ENCODE measurements around the gene SRBD1.

SRBD1 gene

GRCh38 chr2:45505138-45505537 lies 105.9 kb downstream of the SRBD1 start:
- H2BK12ac ChIP-seq (ENCODE audit: low read length in 2 of 2), result no peak overlapping the region
- DNase-seq, result no peak
- H3K27me3 ChIP-seq (ENCODE audit: control insufficient read depth in 1 of 2, insufficient read depth in 1 of 2, low read length in 2 of 2), result no peaks in the 10 kb centered on the region
- no peak overlapping the region for H2BK120ac ChIP-seq (ENCODE audit: low read depth, low read length)
- H3K36me3 ChIP-seq (ENCODE audit: control insufficient read depth in 1 of 2, insufficient read depth in 2 of 2, low read depth in 1 of 2, low read length in 2 of 2), result peaks cover 0 to 5% of the 10 kb centered on the region in 2 experiments
- H3K18ac ChIP-seq (ENCODE audit: low read depth in 1 of 2, low read length in 2 of 2), result no peak overlapping the region
- no peak overlapping the region for H2AFZ ChIP-seq (ENCODE audit: low read depth, low read length)
- WGBS, result no CpG with 5 or more reads among the region's 1 CpG
- no peak overlapping the region for H4K91ac ChIP-seq (ENCODE audit: low read length)
- H2AK5ac ChIP-seq (ENCODE audit: low read length, severe bottlenecking), result no peak overlapping the region
- H3K14ac ChIP-seq (ENCODE audit: low read length in 2 of 2), result no peak overlapping the region
- H3K4me1 ChIP-seq (ENCODE audit: control insufficient read depth, insufficient read depth, low read depth, low read length), result no peaks in the 10 kb centered on the region
- H3K4me2 ChIP-seq (ENCODE audit: low read length, poor library complexity, severe bottlenecking), result no peak overlapping the region
- no peak overlapping the region for H3K23ac ChIP-seq (ENCODE audit: low read length in 2 of 2)
- H2BK5ac ChIP-seq (ENCODE audit: low read depth, low read length, poor library complexity, severe bottlenecking), result no peak overlapping the region
- peak overlapping the region; percentile 40 for H2BK15ac ChIP-seq (ENCODE audit: low read depth, poor library complexity, severe bottlenecking)
- H3K9ac ChIP-seq (ENCODE audit: low read length), result no peak overlapping the region
- no peak overlapping the region for H3K27ac ChIP-seq (ENCODE audit: low read length, poor library complexity, severe bottlenecking)
- H4K8ac ChIP-seq (ENCODE audit: low read length), result no peak overlapping the region
- no peak overlapping the region for H3K4me3 ChIP-seq (ENCODE audit: insufficient read depth in 1 of 2, low read depth in 1 of 2, low read length in 2 of 2)
- H3K9me3 ChIP-seq (ENCODE audit: control insufficient read depth, low read length), result no peaks in the 10 kb centered on the region
- no peak overlapping the region for H3K4ac ChIP-seq (ENCODE audit: low read depth in 1 of 2, low read length in 2 of 2)
- H3K79me1 ChIP-seq (replicated peaks; ENCODE audit: low read length, poor library complexity, severe bottlenecking), result peaks cover 6% of the 10 kb centered on the region

GRCh38 chr2:45498661-45499550 lies 112.2 kb downstream of the SRBD1 start:
- H2BK120ac ChIP-seq (ENCODE audit: low read depth, low read length), result no peak overlapping the region
- H3K9me3 ChIP-seq (ENCODE audit: control insufficient read depth, low read length), result no peaks in the 10 kb centered on the region

DNA sequence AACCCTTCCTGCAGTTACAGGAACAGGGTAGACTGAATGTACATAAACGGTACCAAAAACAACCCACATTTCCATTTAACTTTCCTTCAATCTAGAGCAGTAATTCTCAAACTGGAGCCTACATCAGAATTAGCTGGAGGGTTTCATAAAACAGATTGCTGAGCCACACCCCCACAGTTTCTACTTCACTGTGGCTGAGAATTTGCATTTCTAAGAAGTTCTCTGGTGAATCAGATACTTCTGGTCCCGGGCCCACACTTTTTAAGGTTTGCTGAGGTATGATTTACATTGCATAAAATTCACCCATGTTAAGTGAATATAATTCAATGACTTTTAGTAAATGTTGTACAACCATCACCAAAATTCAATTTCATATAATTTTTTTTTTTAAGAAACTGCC lies 113.7 kb downstream of the SRBD1 start:
- peaks cover 2% of the 10 kb centered on the region for H3K79me1 ChIP-seq (replicated peaks; ENCODE audit: low read length, poor library complexity, severe bottlenecking)
- peaks cover 0 to 5% of the 10 kb centered on the region in 2 experiments for H3K36me3 ChIP-seq (ENCODE audit: control insufficient read depth in 1 of 2, insufficient read depth in 2 of 2, low read depth in 1 of 2, low read length in 2 of 2)
- no peak overlapping the region for H3K4me2 ChIP-seq (ENCODE audit: low read length, poor library complexity, severe bottlenecking)
- no peaks in the 10 kb centered on the region for H3K9me3 ChIP-seq (ENCODE audit: control insufficient read depth, low read length)
- H2AFZ ChIP-seq (ENCODE audit: low read depth, low read length), result no peak overlapping the region
- DNase-seq, result no peak
- no peak overlapping the region for H2BK120ac ChIP-seq (ENCODE audit: low read depth, low read length)
- H3K4me3 ChIP-seq (ENCODE audit: insufficient read depth in 1 of 2, low read depth in 1 of 2, low read length in 2 of 2), result no peak overlapping the region
- no peak overlapping the region for H2AK5ac ChIP-seq (ENCODE audit: low read length, severe bottlenecking)
- no peak overlapping the region for H3K23ac ChIP-seq (ENCODE audit: low read length in 2 of 2)
- no peak overlapping the region for H2BK5ac ChIP-seq (ENCODE audit: low read depth, low read length, poor library complexity, severe bottlenecking)
- no peak overlapping the region for H3K14ac ChIP-seq (ENCODE audit: low read length in 2 of 2)
- H3K27me3 ChIP-seq (ENCODE audit: control insufficient read depth in 1 of 2, insufficient read depth in 1 of 2, low read length in 2 of 2), result no peaks in the 10 kb centered on the region
- H3K4me1 ChIP-seq (ENCODE audit: control insufficient read depth, insufficient read depth, low read depth, low read length), result no peaks in the 10 kb centered on the region
- H4K8ac ChIP-seq (ENCODE audit: low read length), result no peak overlapping the region
- no peak overlapping the region for H4K91ac ChIP-seq (ENCODE audit: low read length)
- H2BK12ac ChIP-seq (ENCODE audit: low read length in 2 of 2), result no peak overlapping the region
- 92% methylated on average over 1 of the region's 2 CpGs for WGBS
- H3K9ac ChIP-seq (ENCODE audit: low read length), result no peak overlapping the region
- H3K4ac ChIP-seq (ENCODE audit: low read depth in 1 of 2, low read length in 2 of 2), result no peak overlapping the region
- no peak overlapping the region for H3K18ac ChIP-seq (ENCODE audit: low read depth in 1 of 2, low read length in 2 of 2)
- no peak overlapping the region for H2BK15ac ChIP-seq (ENCODE audit: low read depth, poor library complexity, severe bottlenecking)
- H3K27ac ChIP-seq (ENCODE audit: low read length, poor library complexity, severe bottlenecking), result no peak overlapping the region

More at GRCh38 chr2:45498661-45499550, 112.2 kb downstream of the SRBD1 start:
- no peak for DNase-seq
- no peak overlapping the region for H3K9ac ChIP-seq (ENCODE audit: low read length)
- H2BK15ac ChIP-seq (ENCODE audit: low read depth, poor library complexity, severe bottlenecking), result no peak overlapping the region
- no peak overlapping the region for H4K8ac ChIP-seq (ENCODE audit: low read length)
- no peak overlapping the region for H2AFZ ChIP-seq (ENCODE audit: low read depth, low read length)
- no CpG with 5 or more reads among the region's 1 CpG for WGBS
- H3K23ac ChIP-seq (ENCODE audit: low read length in 2 of 2), result no peak overlapping the region
- no peak overlapping the region for H2BK12ac ChIP-seq (ENCODE audit: low read length in 2 of 2)
- no peak overlapping the region for H3K4me3 ChIP-seq (ENCODE audit: insufficient read depth in 1 of 2, low read depth in 1 of 2, low read length in 2 of 2)
- H2AK5ac ChIP-seq (ENCODE audit: low read length, severe bottlenecking), result no peak overlapping the region
- H3K79me1 ChIP-seq (replicated peaks; ENCODE audit: low read length, poor library complexity, severe bottlenecking), result peaks cover 2% of the 10 kb centered on the region
- no peak overlapping the region for H4K91ac ChIP-seq (ENCODE audit: low read length)
- no peak overlapping the region for H3K4me2 ChIP-seq (ENCODE audit: low read length, poor library complexity, severe bottlenecking)
- H2BK5ac ChIP-seq (ENCODE audit: low read depth, low read length, poor library complexity, severe bottlenecking), result no peak overlapping the region
- H3K18ac ChIP-seq (ENCODE audit: low read depth in 1 of 2, low read length in 2 of 2), result no peak overlapping the region
- peaks cover 0 to 5% of the 10 kb centered on the region in 2 experiments for H3K36me3 ChIP-seq (ENCODE audit: control insufficient read depth in 1 of 2, insufficient read depth in 2 of 2, low read depth in 1 of 2, low read length in 2 of 2)
- H3K14ac ChIP-seq (ENCODE audit: low read length in 2 of 2), result no peak overlapping the region
- no peak overlapping the region for H3K27ac ChIP-seq (ENCODE audit: low read length, poor library complexity, severe bottlenecking)
- no peaks in the 10 kb centered on the region for H3K4me1 ChIP-seq (ENCODE audit: control insufficient read depth, insufficient read depth, low read depth, low read length)
- H3K27me3 ChIP-seq (ENCODE audit: control insufficient read depth in 1 of 2, insufficient read depth in 1 of 2, low read length in 2 of 2), result no peaks in the 10 kb centered on the region
- H3K4ac ChIP-seq (ENCODE audit: low read depth in 1 of 2, low read length in 2 of 2), result no peak overlapping the region

DNA sequence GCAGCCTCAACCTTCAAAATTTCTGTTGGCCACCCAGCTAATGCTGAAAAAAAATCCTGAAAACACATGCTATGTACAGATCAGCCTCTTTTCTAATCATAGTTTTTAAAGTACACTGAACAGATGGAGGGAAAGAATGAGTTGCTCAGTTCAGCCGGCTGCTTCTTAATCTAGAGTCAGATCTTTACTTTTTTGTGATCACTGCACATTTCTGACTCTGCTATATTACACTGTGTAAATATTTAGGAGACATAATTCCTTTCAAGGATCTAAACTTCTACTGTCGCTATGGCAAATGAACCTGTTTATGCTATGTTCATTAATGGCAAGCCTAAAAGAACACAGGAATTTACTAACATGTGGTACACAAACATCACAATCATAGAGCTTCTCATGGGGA lies 114.2 kb downstream of the SRBD1 start:
- Histone ChIP-seq H4K8ac (ENCODE audit: low read length) (no peak overlapping the region), H3K27me3 (ENCODE audit: control insufficient read depth in 1 of 2, insufficient read depth in 1 of 2, low read length in 2 of 2) (no peaks in the 10 kb centered on the region), H2BK15ac (ENCODE audit: low read depth, poor library complexity, severe bottlenecking) (no peak overlapping the region), H3K14ac (ENCODE audit: low read length in 2 of 2) (no peak overlapping the region), H3K4me1 (ENCODE audit: control insufficient read depth, insufficient read depth, low read depth, low read length) (no peaks in the 10 kb centered on the region), H3K4me2 (ENCODE audit: low read length, poor library complexity, severe bottlenecking) (no peak overlapping the region), H4K91ac (ENCODE audit: low read length) (no peak overlapping the region), H3K4ac (ENCODE audit: low read depth in 1 of 2, low read length in 2 of 2) (no peak overlapping the region), H2BK5ac (ENCODE audit: low read depth, low read length, poor library complexity, severe bottlenecking) (no peak overlapping the region), H2AFZ (ENCODE audit: low read depth, low read length) (no peak overlapping the region), H2AK5ac (ENCODE audit: low read length, severe bottlenecking) (no peak overlapping the region), H3K9ac (ENCODE audit: low read length) (no peak overlapping the region), H3K23ac (ENCODE audit: low read length in 2 of 2) (no peak overlapping the region), H3K79me1 (replicated peaks; ENCODE audit: low read length, poor library complexity, severe bottlenecking) (peaks cover 2% of the 10 kb centered on the region), H3K27ac (ENCODE audit: low read length, poor library complexity, severe bottlenecking) (no peak overlapping the region), H3K36me3 (ENCODE audit: control insufficient read depth in 1 of 2, insufficient read depth in 2 of 2, low read depth in 1 of 2, low read length in 2 of 2) (peaks cover 0 to 5% of the 10 kb centered on the region in 2 experiments), H3K18ac (ENCODE audit: low read depth in 1 of 2, low read length in 2 of 2) (no peak overlapping the region), H3K4me3 (ENCODE audit: insufficient read depth in 1 of 2, low read depth in 1 of 2, low read length in 2 of 2) (no peak overlapping the region), H3K9me3 (ENCODE audit: control insufficient read depth, low read length) (no peaks in the 10 kb centered on the region), H2BK12ac (ENCODE audit: low read length in 2 of 2) (no peak overlapping the region), H2BK120ac (ENCODE audit: low read depth, low read length) (no peak overlapping the region)
- DNase-seq, result peak; percentile 64
- WGBS, result 75% methylated on average over 1 of the region's 2 CpGs
